Esophagus squamous epithelium (tissue), 4 donors: ENCODE measurements around the gene SMAD3.

Experiments
- POLR2A ChIP-seq, 4 donors: fragments of 450-650 bp; IDR thresholded peaks; one replicate each; pipeline ENCODE4 v1.6.1; 2017; ENCODE audit warnings: antibody characterized with exemption in 4 of 4, mild to moderate bottlenecking in 4 of 4, moderate library complexity in 3 of 4
- TF ChIP-seq, protein P1 (sequence below), 6 experiments: fragments of 450-650 bp in 4 of 6; fragments of 200-600 bp in 2 of 6; sonication (generic) in 2 of 6; IDR thresholded peaks; one replicate each; pipeline ENCODE4 v1.5.1; 2016 to 2019; ENCODE audit warnings: antibody characterized with exemption in 6 of 6, mild to moderate bottlenecking in 4 of 6, moderate library complexity in 4 of 6

GRCh38 chr15:67019069-67019468 lies 46.3 kb upstream of the SMAD3 start:
- TF ChIP-seq, protein P1, sequence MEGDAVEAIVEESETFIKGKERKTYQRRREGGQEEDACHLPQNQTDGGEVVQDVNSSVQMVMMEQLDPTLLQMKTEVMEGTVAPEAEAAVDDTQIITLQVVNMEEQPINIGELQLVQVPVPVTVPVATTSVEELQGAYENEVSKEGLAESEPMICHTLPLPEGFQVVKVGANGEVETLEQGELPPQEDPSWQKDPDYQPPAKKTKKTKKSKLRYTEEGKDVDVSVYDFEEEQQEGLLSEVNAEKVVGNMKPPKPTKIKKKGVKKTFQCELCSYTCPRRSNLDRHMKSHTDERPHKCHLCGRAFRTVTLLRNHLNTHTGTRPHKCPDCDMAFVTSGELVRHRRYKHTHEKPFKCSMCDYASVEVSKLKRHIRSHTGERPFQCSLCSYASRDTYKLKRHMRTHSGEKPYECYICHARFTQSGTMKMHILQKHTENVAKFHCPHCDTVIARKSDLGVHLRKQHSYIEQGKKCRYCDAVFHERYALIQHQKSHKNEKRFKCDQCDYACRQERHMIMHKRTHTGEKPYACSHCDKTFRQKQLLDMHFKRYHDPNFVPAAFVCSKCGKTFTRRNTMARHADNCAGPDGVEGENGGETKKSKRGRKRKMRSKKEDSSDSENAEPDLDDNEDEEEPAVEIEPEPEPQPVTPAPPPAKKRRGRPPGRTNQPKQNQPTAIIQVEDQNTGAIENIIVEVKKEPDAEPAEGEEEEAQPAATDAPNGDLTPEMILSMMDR (IDR thresholded peaks at IDR 0.05), result no peak
- no peak for TF ChIP-seq POLR2A (IDR thresholded peaks at IDR 0.05)
